Measurements from ENCODE around the gene ARL11.

The ARL11 gene

DNA sequence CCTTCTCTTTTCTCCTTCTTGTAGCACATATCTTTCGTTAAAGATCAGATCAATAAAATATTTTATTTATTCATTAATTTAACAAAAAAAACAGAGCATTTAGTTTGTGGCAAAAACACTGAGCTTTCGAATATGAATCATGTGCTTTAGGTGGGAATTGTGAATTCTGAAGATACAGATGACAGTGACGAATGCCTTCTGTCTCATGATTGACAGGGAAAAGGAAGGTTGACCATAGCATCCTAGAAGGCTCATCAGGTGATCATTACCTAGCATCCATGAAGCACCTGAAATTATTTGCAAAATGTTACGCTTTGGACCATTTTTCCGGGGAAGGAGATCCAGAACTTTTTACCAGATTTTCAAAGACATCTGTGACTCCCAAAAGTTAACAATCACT is 3.8 kb downstream of the ARL11 start:
- Mint-ChIP-seq H3K4me1 (peaks cover 24% of the 10 kb centered on the region), H3K36me3 (ENCODE audit: low read depth) (no peaks in the 10 kb centered on the region), H3K4me3 (no peak overlapping the region), H3K9me3 (peaks cover 4% of the 10 kb centered on the region), H3K27me3 (ENCODE audit: low read depth, poor library complexity) (peaks cover 7% of the 10 kb centered on the region), H3K27ac (no peak overlapping the region)
- no peak for DNase-seq
- TF ChIP-seq CTCF (IDR thresholded peaks at IDR 0.05): no peak

DNA sequence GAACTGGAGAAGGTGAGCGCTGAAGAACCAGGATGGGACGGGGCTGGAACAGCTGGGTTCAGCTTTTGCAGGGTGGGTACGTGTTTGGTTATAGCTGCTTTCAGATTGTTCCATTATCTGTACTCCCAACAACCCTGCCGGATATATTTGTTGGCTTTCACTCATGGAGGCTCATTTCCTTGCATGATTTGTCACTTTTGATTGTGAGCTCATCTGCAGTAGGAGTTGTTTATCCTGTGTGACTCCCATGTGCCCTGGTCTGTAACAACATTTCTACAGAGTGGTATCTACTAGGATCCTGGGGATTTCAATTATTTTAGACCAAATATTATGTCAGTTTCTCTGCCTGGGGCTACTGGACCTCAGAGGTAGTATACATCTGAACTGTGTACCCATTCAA is 5.4 kb downstream of the ARL11 start:
- TF ChIP-seq CTCF (IDR thresholded peaks at IDR 0.05): no peak
- DNase-seq: no peak
- no peak overlapping the region for H3K27ac Mint-ChIP-seq
- H3K4me3 Mint-ChIP-seq: no peak overlapping the region
- peaks cover 7% of the 10 kb centered on the region for H3K27me3 Mint-ChIP-seq (ENCODE audit: low read depth, poor library complexity)
- H3K36me3 Mint-ChIP-seq (ENCODE audit: low read depth): no peaks in the 10 kb centered on the region
- H3K4me1 Mint-ChIP-seq: peaks cover 16% of the 10 kb centered on the region
- H3K9me3 Mint-ChIP-seq: peaks cover 4% of the 10 kb centered on the region

DNA sequence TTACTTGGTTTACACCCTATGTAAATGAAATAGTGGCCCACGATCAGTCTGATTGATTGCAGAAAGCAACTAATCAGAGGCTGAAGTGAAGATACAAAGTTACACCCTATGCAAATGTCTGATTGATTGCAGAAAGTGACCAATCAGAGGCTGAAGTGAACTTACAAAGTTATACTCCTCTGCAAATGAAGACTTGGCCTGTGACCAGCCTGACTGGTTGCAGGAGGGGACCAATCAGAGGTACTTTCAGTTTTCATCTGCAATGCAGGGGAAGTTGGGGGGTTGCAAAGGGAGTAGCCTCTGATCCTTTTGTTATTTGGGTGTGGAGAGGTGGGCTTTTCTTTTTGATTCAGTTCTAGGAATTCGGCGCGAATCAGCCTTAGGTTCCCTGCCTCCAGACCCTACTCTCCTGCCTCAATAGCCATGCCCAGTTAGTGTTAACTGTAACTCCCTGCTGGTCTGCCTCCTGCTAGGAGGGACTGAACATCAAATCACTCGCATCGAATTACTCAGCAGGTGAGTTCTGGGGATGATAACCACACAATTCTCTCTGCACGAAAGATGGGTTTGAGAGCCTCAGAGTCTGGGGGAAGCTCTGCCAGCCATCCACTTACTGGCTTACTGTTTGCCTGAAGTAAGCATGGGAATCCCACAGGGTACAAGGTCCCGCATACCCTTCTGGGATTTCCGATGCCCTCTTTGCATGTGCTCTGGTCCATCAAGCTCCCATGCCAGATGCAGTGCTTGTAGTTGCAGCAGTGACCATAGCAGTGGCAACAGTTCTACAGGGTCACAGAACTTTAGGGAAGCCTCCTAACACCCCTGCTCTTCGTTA is 7.5 kb downstream of the ARL11 start:
- no peaks in the 10 kb centered on the region for H3K36me3 Mint-ChIP-seq (ENCODE audit: low read depth)
- no peak overlapping the region for H3K27ac Mint-ChIP-seq
- peak overlapping the region; percentile 30 for H3K4me3 Mint-ChIP-seq

GRCh38 chr13:49636705-49637104 is 8.4 kb downstream of the ARL11 start:
- Mint-ChIP-seq H3K4me1 (peaks cover 16% of the 10 kb centered on the region), H3K9me3 (peaks cover 4% of the 10 kb centered on the region), H3K4me3 (no peak overlapping the region), H3K27ac (no peak overlapping the region), H3K27me3 (ENCODE audit: low read depth, poor library complexity) (peaks cover 7% of the 10 kb centered on the region), H3K36me3 (ENCODE audit: low read depth) (no peaks in the 10 kb centered on the region)
- no peak for DNase-seq
- no peak for TF ChIP-seq CTCF (IDR thresholded peaks at IDR 0.05)

More for the DNA sequence above, 7.5 kb downstream of the ARL11 start:
- H3K4me1 Mint-ChIP-seq: peaks cover 16% of the 10 kb centered on the region
- TF ChIP-seq CTCF (IDR thresholded peaks at IDR 0.05): no peak
- peaks cover 7% of the 10 kb centered on the region for H3K27me3 Mint-ChIP-seq (ENCODE audit: low read depth, poor library complexity)
- peaks cover 4% of the 10 kb centered on the region for H3K9me3 Mint-ChIP-seq
- no peak for DNase-seq

GRCh38 chr13:49638030-49638743 is 9.9 kb downstream of the ARL11 start:
- H3K4me1 Mint-ChIP-seq: peaks cover 16% of the 10 kb centered on the region
- H3K9me3 Mint-ChIP-seq: peaks cover 4% of the 10 kb centered on the region
- H3K27me3 Mint-ChIP-seq (ENCODE audit: low read depth, poor library complexity): peaks cover 5% of the 10 kb centered on the region
- no peak overlapping the region for H3K27ac Mint-ChIP-seq
- H3K36me3 Mint-ChIP-seq (ENCODE audit: low read depth): no peaks in the 10 kb centered on the region
- DNase-seq: no peak
- no peak overlapping the region for H3K4me3 Mint-ChIP-seq
- TF ChIP-seq CTCF (IDR thresholded peaks at IDR 0.05): no peak
